22Rv1 (cell line): Measurements from ENCODE around the gene C3AR1.

Source experiments
- ZFX ChIP-seq: fragments of 450-650 bp; IDR thresholded peaks from 2 replicates; pipeline ENCODE4 v1.6.1; 2017; ENCODE audit warnings: antibody characterized with exemption, borderline replicate concordance
- TF ChIP-seq, protein P1 (sequence below): fragments of 450-650 bp; IDR thresholded peaks from 2 replicates; pipeline ENCODE4 v1.5.1; 2017; ENCODE audit warnings: mild to moderate bottlenecking

DNA sequence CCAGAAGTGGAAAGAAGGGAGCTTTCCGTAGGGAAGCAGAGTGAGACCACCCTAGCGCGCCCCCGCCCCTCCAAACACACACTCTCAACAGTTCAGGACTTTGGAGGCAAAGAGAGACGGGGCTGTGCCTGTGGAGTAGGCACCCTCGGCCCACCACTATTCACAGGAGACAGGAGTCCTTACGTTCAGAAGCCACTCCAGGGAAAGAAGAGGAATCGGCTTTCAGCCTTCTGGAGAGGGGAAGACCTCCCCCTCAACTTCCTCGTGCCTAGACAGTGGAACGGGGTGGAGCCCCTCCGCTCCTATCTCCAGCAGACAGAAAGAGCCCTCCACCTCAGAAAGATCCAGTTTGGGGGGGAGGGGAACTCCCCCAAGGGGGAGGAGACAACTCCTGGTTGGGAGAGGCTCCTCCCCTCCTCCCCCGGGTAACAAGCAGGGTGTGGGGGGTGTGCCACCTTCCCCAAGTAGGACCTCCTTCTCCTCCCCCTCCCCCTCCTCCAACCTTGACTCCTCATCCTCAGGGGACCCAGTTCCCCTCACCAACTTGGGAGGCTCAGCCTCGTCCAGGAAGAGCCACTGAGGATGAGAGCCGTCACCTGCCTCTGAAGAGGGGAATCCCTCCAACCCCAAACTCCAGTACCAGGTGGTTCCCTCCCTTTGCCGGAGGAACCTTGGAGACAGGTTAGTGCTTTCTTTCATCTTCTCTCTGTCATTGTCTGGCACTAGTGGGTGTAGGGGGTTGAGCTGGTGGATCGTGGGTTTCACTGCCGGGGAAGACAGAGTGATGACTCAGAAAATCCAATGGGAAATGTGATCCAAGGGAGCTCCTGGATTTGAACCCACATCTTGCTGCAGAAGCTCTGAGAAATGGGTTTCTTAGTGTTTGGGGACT is 32.8 kb downstream of the C3AR1 start:
- TF ChIP-seq, protein P1, sequence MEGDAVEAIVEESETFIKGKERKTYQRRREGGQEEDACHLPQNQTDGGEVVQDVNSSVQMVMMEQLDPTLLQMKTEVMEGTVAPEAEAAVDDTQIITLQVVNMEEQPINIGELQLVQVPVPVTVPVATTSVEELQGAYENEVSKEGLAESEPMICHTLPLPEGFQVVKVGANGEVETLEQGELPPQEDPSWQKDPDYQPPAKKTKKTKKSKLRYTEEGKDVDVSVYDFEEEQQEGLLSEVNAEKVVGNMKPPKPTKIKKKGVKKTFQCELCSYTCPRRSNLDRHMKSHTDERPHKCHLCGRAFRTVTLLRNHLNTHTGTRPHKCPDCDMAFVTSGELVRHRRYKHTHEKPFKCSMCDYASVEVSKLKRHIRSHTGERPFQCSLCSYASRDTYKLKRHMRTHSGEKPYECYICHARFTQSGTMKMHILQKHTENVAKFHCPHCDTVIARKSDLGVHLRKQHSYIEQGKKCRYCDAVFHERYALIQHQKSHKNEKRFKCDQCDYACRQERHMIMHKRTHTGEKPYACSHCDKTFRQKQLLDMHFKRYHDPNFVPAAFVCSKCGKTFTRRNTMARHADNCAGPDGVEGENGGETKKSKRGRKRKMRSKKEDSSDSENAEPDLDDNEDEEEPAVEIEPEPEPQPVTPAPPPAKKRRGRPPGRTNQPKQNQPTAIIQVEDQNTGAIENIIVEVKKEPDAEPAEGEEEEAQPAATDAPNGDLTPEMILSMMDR, result no peak
- TF ChIP-seq ZFX, result no peak
